Thyroid gland (tissue), 4 donors: ENCODE measurements around the gene LRRC38.

Experiments
- POLR2A ChIP-seq, 2 donors: fragments of 450-650 bp; IDR thresholded peaks; one replicate each; pipeline ENCODE4 v1.6.1; 2017; ENCODE audit warnings: antibody characterized with exemption in 2 of 2, mild to moderate bottlenecking in 2 of 2, moderate library complexity in 1 of 2
- TF ChIP-seq, protein P1 (sequence below), 6 experiments: fragments of 200-600 bp in 3 of 6; fragments of 450-650 bp in 3 of 6; sonication (generic) in 3 of 6; IDR thresholded peaks; one replicate each; pipeline ENCODE4 v1.5.1; 2016 to 2019; ENCODE audit warnings: antibody characterized with exemption in 6 of 6, mild to moderate bottlenecking in 2 of 6, inconsistent platforms in 1 of 6, moderate library complexity in 1 of 6

GRCh38 chr1:13513063-13513894 is 524 bp downstream of the LRRC38 start:
- TF ChIP-seq, protein P1, sequence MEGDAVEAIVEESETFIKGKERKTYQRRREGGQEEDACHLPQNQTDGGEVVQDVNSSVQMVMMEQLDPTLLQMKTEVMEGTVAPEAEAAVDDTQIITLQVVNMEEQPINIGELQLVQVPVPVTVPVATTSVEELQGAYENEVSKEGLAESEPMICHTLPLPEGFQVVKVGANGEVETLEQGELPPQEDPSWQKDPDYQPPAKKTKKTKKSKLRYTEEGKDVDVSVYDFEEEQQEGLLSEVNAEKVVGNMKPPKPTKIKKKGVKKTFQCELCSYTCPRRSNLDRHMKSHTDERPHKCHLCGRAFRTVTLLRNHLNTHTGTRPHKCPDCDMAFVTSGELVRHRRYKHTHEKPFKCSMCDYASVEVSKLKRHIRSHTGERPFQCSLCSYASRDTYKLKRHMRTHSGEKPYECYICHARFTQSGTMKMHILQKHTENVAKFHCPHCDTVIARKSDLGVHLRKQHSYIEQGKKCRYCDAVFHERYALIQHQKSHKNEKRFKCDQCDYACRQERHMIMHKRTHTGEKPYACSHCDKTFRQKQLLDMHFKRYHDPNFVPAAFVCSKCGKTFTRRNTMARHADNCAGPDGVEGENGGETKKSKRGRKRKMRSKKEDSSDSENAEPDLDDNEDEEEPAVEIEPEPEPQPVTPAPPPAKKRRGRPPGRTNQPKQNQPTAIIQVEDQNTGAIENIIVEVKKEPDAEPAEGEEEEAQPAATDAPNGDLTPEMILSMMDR (IDR thresholded peaks at IDR 0.05), result no peak
- no peak for TF ChIP-seq POLR2A (IDR thresholded peaks at IDR 0.05)
